ENCODE results near the gene LARGE1.

DNA sequence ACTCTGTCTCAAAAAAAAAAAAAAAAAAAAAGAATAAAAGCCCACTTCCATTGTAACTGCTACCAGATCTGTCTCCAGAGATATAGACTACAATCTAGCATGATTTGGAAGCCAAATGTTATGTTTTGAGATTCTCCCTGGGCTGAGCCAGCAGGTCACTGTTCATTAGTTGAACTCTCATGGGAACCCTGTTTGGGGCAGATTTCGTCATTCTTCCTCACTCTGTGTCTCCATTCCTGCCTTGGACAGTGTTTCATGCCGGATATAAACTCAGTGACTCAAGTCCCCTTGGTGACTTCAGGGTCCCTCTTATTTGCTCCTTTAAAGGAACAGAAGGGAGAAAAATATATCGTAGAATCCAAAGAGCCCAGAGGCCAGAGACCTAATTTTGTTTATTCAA is 378.1 kb downstream of the LARGE1 start:
- TF ChIP-seq, protein P1, sequence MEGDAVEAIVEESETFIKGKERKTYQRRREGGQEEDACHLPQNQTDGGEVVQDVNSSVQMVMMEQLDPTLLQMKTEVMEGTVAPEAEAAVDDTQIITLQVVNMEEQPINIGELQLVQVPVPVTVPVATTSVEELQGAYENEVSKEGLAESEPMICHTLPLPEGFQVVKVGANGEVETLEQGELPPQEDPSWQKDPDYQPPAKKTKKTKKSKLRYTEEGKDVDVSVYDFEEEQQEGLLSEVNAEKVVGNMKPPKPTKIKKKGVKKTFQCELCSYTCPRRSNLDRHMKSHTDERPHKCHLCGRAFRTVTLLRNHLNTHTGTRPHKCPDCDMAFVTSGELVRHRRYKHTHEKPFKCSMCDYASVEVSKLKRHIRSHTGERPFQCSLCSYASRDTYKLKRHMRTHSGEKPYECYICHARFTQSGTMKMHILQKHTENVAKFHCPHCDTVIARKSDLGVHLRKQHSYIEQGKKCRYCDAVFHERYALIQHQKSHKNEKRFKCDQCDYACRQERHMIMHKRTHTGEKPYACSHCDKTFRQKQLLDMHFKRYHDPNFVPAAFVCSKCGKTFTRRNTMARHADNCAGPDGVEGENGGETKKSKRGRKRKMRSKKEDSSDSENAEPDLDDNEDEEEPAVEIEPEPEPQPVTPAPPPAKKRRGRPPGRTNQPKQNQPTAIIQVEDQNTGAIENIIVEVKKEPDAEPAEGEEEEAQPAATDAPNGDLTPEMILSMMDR (IDR thresholded peaks at IDR 0.05): no peak
- TF ChIP-seq ZFX (IDR thresholded peaks at IDR 0.05; ENCODE audit: borderline replicate concordance): no peak
